ENCODE results near the gene PLCB4.

Gene PLCB4

DNA sequence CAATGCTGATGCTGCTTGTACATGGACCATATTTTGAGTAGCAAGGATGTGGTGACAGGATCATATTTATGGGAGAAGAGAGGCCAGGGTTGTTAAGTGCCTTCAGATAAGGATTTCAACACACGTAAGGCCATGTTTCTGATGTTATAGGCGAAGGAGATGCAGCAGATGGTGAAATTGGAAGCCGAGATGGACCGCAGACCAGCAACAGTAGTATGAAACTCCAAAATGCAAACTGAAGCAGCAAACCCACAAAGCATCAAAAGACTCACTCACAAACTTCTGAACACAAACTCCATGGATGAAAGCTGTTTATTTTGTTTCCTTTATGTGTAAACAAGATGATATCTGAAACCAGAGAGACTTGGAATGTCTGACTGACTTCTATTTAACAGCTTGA is 409.9 kb downstream of the PLCB4 start:
- DNase-seq: no peak

DNA sequence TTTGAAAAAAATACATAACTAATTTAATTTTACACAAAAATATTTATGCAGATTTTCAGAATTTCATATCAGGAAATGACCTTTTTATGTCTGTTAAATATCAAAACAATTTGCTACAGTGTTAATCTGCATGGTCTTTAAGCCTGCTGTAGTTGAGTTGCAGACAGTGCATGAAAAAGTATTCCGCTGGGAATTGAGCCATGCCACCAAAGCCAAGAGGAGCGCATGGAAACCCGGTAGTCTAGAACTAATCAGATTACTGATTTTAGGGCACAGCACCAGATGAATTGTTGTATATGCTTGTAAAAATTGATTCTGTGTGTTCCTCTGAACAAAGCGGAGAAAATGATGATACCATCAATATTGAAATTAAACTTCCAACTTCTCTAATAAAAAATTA is 411.2 kb downstream of the PLCB4 start:
- DNase-seq: no peak

DNA sequence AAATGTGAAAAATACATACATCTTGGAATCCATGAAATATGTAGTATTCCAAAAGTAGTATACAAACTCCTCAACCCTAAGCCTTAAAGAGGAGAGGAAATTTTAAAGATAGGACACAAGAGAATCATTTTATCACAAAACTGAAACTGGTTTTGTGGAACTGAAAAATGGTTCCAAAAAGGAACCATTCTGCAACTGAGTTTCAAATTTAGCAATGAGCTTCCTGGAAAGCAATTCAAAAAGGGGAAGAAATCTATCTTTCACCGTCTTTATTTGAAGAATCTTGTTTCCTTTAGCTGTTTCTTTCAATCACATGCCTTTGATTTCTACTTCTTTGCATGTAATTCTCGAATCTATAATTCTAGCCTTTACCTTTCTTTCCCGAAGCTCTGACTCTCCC is 413.3 kb downstream of the PLCB4 start:
- DNase-seq: no peak

DNA sequence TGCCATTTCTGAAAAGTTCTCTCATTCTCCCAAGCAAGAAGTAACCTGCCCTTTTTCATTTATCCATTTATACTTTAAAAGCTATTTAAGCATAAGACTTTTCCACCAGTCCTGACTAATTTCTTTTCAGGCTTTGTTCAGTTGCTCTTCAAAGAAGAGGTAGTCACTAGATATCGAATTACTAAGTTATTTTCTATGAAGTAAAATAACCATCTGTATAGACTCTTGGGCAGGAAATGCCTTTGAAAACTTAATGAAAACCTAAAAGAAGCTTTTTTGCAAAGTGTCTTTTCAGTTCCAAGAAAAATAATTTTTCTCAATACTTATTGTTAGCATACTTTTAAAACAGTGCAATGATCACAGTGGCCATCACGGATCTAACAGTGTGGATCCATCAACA is 414.2 kb downstream of the PLCB4 start:
- no peak for DNase-seq

DNA sequence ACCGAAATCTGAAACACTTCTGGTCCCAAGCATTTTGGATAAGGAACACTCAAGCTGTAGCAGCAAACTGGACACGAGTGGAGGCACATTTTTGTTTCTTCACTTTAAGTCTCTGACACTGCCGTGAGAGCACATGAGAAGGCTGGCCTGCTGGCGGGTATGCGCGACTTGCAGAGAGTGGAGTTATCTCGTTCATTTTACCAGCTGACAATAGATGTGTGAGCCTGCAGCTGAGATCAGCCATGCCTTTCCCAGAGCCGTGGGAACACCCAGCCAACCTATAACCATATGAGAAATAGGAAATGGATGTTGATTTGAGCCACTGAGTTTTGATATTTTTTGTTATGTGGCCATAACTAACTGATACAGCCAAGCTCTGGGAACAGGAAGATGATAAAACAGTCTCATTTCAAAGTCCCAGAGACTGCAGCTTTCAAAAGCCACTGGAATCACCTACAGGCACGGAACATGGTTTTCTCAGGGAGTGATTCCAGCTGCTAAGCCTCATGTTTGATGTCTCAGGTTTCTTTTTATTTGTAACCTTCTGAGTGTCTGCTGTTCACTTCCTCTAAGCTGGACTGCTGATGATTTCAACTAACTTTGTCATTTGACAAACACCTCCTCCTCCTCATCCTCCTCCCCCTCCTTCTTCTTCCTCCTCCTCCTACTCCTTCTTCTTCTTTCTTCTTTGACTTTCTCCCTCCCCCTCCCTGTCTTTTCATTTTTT is 416.9 kb downstream of the PLCB4 start:
- DNase-seq: no peak

DNA sequence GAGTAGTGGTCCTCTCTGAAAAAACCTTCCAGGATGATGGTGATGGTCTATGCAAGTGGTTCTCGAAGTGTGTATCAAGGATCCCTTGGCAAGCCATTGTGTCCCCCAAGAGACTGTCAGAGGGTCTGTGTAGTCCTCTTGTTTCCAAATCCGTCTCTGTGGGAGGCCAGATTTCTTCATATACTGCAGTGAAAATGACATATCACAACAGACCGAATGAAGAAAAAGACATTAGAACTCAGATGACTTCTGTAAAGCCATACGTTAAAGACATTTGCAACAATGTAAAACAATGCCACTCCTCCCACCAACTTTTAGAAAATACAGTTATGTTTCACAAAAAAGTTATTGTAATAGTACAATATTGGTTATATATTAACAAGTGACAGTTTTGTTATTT is 418.3 kb downstream of the PLCB4 start:
- DNase-seq: no peak

DNA sequence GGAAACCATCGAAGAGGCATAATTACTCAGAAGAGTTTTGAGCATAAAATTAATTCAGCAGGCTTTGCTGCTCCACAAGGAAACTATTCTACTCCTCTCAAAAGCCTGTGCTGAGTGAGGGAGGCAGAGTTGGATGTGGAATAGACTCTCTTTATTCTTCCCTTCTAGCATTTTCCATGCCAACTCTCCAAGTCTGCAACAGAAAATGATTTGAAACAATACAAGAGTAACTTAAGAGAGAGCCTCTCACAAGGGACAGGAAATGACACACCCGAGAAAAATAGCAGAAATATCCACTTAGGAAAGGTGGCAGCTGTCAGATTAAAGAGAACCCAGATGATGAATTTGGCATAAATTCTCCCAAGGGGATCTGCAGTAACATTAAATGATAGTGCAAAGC is 419.2 kb downstream of the PLCB4 start:
- DNase-seq: no peak

DNA sequence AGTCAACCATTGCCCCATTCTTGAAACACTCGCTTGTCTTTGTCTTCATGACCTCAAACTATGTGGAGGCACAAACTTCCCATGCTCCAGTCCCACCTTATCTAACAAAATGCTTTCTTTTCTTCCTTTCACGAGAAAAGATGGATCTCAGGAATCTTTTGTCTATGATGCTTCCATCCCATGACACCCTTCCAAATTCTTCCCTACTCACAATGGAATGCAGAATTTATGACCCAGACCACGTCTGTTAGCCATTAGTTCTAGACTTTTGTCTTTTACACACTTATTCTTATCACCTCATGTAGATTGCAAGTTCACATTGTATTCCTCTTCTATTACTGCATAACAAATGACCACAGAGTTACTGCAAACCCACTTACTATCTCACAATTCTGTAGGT is 421.3 kb downstream of the PLCB4 start:
- DNase-seq: no peak

DNA sequence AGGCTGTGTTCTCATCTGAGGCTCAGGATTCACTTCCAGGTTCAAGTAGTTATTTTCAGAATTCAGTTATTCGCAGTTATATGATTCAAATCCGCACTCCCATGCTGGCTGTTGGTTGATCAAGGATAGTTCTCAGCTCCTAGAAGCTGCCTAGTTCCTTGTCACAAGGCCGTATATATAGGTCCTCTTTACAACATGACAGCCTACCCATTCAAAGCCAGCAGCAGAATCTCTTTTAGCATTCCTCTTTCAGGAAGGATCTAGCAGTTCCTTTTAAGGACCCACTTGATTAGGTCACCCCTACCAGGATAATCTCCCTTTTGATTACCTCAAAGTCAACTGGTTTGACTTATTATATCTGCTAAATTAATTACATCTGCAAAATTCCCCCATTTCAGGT is 421.7 kb downstream of the PLCB4 start:
- DNase-seq: no peak

DNA sequence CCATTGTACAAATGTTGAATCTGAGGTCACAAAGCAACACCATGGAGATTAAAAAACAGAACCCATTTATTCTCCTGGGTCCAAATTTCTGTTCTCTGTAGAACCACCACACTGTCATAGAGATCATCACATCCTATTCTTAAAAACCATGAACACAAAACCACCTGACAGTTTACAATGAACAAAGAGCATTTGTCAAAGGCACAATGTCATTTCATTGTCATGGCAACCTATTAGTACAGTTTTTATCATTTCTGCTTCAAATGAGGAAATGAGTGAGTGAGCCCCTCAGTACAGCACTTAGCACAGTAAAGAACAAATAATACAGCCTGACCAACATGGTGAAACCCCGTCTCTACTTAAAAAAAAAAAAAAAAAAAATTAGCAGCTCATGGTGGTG is 422.4 kb downstream of the PLCB4 start:
- no peak for DNase-seq

DNA sequence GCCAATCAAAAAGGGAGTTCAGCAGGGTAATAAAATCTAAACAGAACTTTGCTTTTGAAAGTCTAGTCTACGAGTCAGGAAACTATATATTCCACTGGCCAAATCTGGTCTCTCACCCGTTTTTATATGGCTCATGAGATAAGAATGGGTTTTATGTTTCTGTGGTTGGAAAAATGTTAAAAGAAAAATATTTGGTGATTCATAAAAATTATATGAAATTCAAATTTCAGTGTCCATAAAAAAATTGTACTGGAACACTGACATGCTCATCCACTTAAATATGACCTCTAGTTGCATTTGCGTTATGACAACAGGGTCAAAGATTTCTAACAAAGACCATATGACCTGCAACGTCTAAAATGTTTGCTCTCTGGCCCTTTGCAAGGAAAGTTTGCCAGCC is 423.2 kb downstream of the PLCB4 start:
- DNase-seq: no peak

DNA sequence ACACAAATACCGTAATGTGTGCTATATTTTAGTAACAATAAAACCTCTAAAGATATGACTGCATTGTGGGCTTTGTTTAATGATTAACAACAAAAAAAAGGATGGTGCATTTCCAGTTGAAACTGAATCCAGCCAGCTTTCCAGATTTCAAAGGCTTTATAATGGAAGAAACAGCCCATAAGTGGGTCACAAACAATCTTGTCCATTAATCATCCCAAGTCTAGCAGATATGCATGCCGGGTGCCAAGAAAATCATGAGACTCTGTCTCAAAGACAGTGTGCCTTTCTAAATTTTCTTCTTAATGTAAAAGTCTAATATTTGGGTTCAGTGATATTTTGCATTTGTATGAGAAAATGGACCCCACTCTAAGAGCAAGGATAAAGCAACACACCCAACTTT is 424.9 kb downstream of the PLCB4 start:
- DNase-seq: no peak

DNA sequence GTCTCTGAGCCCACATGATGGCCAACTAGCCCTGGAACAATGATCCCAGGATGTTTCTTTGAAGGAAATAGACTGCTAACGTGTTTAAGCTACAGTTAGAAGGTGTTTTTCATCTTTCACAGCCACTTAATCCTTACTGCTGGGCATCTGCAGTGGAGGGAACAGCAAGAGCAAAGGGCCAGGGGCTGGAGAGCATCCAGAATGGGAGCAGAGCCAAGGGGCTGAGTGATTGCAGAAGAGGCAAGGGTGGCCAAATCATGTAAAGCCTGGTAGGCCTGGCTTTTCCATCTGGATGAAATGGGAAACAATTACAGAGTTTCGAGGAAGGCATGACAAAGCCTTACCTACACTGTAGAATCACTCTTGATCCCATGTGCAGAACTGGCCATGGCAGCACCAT is 426.8 kb downstream of the PLCB4 start:
- no peak for DNase-seq

DNA sequence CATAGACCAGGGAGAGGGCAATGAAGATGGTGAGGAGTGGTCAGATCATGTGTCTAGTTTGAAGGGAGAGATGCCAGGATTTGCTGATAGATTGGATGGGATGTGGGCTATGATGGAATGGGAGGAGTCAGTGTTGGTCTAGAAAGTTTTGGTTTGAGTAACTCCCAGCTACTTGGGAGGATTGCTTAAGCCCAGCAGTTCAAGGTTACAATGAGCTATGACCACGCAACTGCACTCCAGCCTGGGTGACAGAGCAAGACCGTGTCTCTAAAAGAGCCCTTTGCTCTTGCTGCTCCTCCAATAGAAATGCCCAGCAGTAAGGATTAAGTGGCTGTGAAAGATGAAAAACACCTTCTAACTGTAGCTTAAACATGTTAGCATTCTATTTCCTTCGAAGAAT is 427.3 kb downstream of the PLCB4 start:
- no peak for DNase-seq

DNA sequence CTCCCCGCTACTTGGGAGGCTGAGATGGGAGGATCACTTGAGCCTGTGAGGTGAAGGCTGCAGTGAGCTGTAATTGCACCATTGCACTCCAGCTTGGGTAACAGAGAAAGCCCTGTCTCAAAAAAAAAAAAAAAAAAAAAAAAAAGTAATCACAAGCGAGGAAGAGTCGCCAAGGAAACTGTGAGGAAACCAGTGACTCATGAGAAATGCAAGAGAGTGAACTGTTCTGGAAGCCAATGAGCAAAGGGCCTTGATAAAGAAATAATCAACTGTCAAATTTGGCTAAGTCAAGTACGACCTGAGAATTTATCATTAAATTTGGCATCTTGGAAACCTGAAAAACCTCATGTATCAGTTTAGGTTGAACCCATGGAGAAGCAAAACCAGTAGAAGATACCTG is 429.4 kb downstream of the PLCB4 start:
- DNase-seq: no peak

DNA sequence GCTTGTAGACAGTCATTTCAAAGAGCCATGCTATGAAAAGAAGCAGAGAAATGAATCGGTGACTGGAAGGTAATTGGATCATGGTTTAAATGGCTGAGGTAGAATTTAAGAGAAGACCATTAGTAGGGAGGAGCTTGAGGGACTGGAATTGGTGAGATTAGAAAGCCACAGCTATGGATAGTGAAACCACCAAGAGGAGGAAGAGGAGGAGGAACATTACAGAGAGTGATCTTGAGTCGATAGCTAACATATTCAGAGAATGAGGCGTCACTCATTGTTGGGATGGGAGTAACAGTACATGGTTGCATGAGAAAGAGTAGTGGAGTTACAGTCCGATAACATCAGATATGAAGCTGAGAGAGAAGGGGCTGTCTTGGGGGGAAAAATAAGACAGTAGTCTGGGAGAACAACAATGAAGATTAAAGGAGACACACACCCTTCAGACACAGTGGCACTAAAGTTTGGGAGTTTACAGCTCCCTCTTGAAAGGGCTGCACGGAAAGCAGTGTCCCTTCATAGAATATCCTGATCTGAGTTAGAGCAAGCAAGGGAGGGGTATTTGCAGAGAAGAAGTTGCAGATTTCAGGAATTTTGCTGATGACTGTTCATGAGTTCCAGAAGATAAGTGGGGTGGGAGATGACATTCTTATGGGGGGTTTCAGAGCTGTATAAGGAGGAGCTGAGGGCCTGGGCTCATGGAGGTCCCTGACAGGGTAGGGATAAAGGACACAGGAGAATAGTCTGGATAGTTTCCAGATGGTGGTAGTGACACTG is 430.4 kb downstream of the PLCB4 start:
- no peak for DNase-seq

DNA sequence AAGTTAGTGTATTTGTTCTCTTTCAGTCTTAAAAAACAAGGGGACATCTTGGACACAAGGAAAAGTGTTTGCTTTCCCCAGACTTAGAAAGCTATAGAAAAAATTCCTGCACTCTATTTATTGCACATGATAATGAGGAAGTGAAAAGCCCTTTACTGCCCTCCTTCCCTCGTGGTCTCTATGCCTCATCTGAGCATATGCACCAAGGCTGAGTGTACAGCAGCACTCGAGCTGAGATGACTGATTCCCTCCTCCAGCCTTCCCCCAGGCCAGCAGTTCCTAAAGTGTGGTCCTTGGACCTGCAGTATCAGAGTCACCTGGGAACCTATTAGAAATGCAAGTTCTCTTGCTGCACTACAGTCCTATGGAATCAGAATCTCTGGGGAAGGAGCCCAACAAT is 431.2 kb downstream of the PLCB4 start:
- DNase-seq: no peak

DNA sequence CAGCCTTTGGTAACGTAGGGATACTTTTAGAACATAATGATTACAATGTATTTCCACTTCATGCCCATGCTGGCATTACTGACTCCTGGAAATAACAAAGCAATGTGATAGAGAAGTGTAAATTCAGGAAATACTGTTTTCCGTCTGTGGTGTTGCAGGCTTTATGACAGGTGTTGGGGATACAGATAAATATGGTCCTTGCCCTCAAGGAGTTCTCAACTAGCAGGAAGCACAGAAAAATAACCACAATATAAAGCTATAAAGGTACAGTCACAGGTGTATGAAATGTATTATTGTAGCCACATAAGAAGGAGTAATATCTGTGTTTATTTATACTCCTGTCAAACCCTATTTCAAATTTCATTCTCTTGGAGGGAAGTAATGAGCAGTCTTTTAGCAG is 432.6 kb downstream of the PLCB4 start:
- DNase-seq: no peak

DNA sequence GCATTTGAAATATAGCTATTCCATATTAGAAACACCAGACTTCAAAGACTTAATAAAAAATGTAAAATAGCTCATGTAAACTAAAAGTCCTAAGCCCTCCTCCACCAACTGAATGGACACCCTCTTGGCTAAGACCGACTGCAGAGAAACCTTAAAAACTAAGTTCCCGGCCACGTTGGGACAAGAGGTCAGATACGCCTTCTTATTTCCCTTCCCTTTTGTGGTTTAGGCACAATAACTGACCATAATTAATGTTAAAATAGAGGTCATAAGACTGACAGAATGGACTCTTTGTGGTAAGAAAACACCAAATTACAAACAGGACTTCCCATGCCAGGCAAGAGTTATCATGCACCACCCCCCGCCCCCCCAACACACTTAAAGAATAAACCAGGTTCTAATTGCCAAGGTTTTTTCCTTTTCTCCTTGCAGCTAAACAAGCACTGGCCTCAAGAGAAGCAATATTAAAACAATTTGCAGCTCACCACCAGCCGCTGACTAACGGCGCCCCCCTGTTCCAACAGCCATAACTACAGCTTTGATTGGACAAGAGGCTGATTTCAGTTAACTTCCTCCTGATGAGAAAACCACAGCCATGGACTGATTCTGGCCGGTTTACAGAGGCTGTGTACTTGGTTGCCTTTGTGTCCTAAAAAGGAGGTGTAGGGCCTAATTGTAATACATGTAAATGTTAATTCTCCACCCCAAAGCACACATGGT is 434.8 kb downstream of the PLCB4 start:
- DNase-seq: no peak

DNA sequence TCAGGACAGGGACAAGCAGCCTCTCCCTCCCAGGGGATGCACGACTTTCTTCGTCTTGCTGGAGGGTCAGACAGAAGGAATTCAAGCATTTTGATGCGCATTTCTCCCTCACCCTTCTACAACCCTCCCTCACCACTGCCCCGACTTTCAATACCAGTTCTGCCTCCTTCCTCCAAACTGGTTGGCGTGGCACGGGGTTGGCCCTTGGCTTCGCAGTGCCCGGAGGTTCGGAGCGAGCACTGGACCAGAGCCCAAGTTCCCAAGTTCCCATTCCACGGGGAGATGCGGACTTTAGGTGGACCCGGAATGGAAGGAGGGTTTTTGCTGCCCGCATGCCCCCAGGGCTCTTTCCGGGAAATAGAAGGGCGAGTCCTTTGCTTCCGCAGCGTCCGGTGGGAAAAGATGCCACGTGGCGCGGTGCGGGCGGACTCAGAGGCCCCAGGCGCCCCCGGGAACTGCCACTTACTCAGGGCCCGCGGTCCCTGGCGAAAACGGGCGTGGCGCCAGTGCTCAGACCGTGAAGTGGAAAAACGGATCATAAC is 437.5 kb downstream of the PLCB4 start:
- no peak for DNase-seq

DNA sequence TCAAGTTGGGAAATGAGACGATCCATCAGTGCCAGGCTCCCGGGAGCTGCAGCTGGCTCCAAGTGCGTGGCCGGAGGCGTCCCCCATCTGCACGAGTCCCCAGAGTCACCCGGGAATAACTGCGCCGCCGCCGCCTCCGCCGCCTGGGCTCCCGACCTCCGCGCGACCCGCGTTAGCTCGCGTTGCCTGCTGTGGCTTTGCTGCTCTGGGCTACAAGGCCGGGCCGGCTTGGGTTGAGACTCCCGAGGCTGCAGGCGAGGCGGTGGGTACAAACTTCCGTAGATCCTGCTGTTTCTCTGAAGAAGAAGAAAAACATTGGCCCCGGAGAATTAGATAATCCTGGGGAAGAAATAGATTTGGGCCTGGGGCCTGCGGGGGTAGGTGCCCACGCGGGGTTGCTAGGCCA is 438.1 kb downstream of the PLCB4 start:
- no peak for DNase-seq

DNA sequence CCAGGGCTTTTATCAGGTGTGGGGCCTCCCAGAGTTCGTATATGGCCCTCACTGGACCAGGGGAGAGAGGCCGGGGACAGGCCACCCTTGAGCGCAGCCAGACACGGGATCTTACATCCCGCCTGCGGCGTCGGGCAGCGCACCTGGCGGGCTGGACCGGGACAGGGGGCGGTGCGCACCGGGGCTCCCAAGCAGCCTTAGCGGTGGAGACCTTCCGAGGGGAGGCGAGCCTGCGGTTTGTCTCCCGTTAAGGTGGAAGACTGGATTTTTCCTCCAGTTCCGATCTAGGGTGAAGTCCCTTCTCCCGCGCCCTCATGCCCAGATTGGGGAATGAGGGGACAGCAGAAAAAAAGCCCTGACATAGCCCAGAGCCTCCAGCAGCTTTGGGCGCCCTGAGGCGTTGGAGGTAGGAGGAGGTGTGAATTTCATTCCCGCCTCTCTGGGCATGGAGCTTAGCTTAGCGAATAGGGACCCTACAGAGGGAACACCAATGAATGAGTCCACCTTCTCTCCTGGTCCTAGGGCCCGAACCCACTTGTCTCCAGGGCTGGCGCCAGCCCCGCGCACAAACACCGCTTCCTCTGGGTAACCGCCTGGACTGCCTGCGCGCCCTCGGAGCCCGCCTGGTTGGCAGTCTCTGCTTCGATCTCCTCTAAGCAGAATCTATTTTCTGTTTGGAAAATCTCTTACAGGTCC is 438.8 kb downstream of the PLCB4 start:
- DNase-seq: no peak

DNA sequence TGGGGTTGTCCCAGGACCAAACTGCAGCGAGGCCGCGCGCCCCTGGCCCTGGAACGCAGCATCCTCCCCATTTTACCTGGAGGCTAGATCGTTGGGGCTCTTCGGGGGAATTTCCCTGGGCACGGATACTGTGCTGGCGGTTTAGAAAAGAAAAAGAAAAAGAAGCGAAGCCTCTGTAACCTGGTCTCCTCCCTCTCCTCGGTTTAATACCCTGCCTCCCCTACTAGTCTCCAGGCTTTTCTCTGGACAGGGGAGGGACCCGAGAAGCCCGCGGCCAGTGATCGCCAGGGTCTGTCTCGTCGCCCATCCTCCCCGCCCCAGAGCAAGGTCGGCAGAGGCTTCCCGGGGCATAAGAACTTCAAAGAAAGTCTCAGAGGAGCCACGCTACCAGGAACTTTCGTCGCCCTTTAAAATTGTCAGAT is 439.4 kb downstream of the PLCB4 start:
- DNase-seq: no peak

Measured in stimulated activated naive CD4-positive, alpha-beta T cell (primary cell).